GM21529 (cell line): Measurements from ENCODE around the gene ZNF382.
"Not testable (repeated sequence)": the region's sequence is repeated elsewhere in the genome, so short reads cannot be mapped to it uniquely, and the experiment has no call there.

Source experiments
- ATAC-seq: cut with Tn5 transposase; IDR thresholded peaks from one replicate; pipeline ENCODE4 v1.9.1; 2021; ENCODE audit not compliant: unreplicated experiment

ZNF382 gene

GRCh38 chr19:36605101-36605876 is at the start of gene ZNF382:
ZNF382 (plus strand) TSS chr19:36605313; CDS start chr19:36609915, 4,602 bp downstream.
- peak; percentile 47 for ATAC-seq

- no peak for ATAC-seq
These were observed 40.7 kb upstream of the ZNF382 start for GRCh38 chr19:36564391-36564790.

DNA sequence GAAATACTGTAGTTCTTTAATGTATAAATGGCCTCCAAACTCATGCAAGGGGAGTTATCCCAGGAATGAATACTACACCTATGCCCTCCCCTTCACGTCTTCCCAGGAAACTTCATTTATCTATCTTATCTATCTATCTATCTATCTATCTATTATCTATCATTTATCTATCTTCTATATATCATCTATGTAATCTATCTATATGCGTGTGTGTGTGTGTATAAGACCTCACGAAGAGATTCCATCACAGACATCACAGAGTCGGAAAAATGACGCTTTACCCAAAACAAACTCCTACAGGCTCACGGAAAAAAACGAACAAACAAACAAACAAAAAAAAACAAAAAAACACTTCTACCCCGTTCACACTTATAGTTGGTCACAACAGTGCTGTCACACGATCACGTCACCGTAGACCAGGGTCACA is 32.5 kb upstream of the ZNF382 start:
- no peak for ATAC-seq

DNA sequence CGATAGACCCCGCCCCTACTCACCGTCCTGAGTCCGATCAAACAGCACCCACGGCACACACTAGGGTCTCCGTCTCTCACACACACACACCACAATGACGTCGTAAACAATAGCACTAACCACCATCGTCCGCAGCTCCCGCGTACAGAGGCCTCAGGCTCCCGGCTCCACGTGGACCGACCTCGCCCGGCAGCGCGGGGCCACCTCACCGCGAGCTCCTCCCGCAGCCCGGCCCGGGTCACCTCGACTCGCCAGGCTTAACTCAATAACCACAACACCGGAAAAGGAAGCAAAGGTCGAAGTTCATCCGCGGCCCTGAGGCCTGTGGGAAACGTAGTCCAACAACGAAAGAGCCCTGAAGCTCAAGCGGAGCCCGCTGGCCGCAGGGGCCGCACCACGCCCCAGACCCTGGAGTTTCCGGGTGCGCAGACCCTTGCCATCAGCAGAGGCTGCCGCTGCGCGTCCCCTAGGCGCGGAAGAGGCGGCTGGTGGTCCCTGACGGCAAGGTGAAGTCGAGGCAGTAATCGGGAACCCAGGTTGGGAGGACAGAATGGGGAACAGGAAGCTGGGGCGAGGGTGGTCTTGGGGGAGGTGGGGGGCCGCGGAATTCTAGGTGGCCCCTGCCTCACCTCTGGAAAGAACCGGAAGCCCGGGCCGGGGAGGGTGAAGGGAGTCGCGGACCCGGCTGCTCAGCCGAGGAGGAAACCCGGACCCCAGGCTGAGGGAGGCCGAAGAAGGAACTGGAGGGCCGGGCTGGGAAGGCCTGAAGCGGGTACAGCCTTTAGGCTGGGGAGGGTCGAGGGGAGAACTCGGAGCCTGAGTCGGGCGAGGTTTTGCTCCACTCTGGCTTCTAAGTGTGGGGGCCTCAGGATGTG is 31.9 kb upstream of the ZNF382 start, which contains the start of gene ZNF529:
Gene ZNF529 (minus strand): TSS at position 273 of the 875 bp plus-strand sequence. CDS start 946 bp downstream, outside the sequence.
- ATAC-seq = peak; percentile 90

DNA sequence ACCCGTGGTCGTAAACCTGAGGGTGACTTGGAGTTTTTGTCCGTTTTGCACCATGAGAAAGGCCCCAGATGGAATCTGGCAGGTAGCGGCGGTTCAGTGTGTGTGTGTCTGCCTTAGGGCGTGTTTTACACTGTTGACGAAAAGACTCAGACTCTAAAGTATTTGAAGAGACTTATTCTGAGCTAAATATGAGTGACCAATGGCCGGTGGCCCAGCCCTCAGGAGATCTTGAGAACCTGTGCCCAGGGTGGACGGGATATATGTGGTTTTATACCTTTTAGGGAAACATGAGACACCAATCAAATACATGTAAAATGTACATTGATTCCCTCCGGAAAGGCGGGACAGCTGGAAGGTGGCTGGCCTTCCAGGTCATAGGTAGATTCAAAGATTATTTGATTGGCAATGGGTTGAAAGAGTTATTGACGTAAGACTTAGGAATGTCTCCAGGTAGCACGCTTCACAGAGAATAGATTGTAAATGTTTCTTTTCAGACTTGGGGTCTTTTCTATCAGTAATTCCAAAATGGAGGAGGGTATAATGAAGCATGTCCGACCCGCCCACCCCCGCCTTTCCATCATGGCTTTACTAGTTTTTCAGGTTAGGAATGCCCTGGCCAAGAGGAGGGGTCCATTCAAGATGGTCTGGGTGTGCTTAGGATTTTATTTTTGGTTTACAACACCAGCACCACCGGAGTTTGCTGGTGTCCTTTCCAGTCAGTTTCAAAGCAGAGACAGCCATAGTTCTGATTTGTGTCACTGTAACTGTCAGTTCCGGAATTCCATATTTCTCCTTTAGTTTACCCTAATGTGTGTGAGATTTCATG is 31.0 kb upstream of the ZNF382 start:
- ATAC-seq = no peak

- no peak for ATAC-seq
These were observed 30.4 kb upstream of the ZNF382 start for GRCh38 chr19:36574741-36575140.

GRCh38 chr19:36577271-36577996 is 27.7 kb upstream of the ZNF382 start:
- no peak for ATAC-seq

DNA sequence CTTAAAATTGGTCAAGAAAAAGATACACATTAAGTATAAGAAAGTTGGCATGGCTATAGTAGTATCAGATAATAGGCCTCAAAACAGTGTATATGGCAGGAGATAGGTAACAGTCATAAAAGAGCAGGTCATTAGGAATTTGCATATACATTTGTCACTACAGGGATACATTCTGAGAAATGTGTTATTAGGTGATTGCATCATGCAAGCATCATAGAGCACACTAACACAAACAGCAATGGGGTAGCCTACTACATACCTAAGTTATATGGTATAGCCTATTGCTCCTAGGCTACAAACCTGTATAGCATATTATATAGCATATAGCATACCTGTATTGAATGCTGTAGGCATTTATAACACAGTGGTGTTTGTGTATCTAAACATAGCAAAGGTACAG is 25.9 kb upstream of the ZNF382 start:
- no peak for ATAC-seq

- ATAC-seq = not testable (repeated sequence)
These were observed 2.4 kb upstream of the ZNF382 start for GRCh38 chr19:36602681-36603080.

DNA sequence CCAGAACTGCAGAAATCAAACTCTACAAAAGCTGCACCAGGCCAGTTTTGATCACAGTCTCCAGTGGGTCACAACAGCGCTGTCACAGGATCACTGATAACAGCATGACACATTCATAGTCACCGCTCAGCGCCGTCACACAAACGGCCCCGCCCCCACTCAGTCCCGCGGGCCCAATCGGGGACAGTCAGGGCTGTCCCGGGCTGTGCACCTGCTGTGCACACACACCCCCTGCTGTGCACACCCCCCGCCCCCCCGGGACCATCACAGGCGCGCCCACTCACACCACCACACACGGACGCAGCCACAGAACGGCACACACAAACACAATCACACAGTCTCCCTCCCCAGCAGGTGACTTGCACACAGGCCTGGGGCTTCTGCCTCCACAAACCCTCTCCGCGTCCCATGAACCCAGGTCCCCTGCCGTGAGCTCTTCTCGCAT is 435 bp upstream of the ZNF382 start:
- peak; percentile 74 for ATAC-seq

GRCh38 chr19:36605877-36606478 is 865 bp downstream of the ZNF382 start:
- no peak for ATAC-seq

- ATAC-seq = no peak
These were observed 21.9 kb downstream of the ZNF382 start for GRCh38 chr19:36627057-36627456.

DNA sequence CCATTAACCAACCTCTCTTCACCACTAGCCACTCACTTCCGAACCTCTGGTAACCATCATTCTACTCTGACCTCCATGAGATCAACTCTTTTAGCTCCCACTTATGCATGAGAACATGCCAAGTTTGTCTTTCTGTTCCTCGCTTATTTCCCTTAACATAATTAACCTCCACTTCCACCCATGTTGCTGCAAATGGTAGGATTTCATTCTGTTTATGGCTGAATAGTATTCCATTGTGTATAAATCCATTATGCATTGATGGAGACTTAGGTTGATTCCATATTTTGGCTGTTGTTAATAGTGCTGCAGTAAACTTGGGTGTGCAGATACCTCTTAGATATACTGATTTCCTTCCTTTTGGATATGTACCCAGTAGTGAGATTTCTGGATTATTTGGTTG is 30.2 kb downstream of the ZNF382 start:
- ATAC-seq = no peak

- no peak for ATAC-seq
These were observed 33.9 kb downstream of the ZNF382 start for GRCh38 chr19:36638862-36639510.

DNA sequence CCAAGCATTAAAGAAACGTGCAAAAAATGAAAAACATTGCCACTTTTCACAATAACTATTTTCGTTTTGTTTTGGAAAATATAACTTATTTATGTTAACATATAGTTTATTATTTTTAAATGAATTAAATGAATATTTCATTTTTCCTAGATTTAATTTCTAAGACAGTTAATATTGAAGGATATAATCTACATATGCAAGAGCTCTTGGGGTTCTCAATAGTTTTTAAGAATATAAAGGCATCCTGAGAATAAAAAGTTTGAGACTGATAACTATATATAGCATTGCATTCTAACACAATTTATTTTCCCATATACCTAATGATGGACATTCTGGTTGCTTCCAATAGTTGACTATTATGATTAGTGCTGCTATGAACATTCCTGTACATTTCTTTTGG is 41.6 kb downstream of the ZNF382 start:
- ATAC-seq = no peak

GRCh38 chr19:36652958-36653357 is 47.8 kb downstream of the ZNF382 start:
- no peak for ATAC-seq

- no peak for ATAC-seq
These were observed 60.7 kb downstream of the ZNF382 start for GRCh38 chr19:36665832-36666231.

- ATAC-seq = no peak
These were observed 63.5 kb downstream of the ZNF382 start for GRCh38 chr19:36668646-36669045.

DNA sequence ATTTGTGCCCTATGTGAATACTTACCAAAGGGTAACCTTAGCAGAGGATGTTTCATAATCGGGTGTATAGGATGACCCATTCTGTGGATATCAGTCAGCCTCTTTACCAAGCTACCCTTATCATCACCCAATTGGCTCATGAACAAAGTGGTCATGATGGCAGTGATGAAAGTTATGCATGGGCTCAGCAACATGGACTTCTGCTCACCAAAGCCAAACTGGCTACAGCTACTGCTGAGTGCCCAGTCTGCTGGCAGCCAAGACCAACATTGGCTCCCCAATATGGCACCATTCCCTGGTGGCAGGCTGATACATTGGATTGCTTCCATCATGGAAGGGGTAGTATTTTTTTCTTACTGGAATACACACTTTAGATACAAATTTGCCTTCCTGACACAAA is 67.3 kb downstream of the ZNF382 start:
- ATAC-seq = no peak
